ENCODE measurements around the gene HIPK3. TPM values are rescaled to one million over a fixed set of nuclear protein-coding genes. Genes with fewer than 3 reads are reported as not detected.

The HIPK3 gene
- total and polyA plus RNA-seq, 2 experiments from 2014 or later: 5.5 to 29.8 TPM

DNA sequence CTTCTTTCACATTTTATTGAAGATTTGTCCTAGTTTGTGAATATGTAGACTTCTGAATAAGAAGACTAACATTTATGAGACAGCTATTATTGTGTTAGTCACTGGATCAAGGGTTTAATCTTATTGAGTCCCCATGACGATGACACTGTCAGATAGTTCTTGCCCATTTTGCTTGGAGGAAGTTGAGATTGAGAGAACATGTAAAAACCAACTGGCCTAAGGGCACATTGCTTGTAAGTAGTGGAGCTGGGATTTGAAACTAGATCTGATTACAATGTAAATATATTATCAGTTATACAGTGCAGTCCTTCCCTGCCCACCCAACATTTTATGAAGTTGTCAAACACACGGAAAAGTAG is 134.7 kb downstream of the HIPK3 start (continued):
- TF ChIP-seq, protein P1, sequence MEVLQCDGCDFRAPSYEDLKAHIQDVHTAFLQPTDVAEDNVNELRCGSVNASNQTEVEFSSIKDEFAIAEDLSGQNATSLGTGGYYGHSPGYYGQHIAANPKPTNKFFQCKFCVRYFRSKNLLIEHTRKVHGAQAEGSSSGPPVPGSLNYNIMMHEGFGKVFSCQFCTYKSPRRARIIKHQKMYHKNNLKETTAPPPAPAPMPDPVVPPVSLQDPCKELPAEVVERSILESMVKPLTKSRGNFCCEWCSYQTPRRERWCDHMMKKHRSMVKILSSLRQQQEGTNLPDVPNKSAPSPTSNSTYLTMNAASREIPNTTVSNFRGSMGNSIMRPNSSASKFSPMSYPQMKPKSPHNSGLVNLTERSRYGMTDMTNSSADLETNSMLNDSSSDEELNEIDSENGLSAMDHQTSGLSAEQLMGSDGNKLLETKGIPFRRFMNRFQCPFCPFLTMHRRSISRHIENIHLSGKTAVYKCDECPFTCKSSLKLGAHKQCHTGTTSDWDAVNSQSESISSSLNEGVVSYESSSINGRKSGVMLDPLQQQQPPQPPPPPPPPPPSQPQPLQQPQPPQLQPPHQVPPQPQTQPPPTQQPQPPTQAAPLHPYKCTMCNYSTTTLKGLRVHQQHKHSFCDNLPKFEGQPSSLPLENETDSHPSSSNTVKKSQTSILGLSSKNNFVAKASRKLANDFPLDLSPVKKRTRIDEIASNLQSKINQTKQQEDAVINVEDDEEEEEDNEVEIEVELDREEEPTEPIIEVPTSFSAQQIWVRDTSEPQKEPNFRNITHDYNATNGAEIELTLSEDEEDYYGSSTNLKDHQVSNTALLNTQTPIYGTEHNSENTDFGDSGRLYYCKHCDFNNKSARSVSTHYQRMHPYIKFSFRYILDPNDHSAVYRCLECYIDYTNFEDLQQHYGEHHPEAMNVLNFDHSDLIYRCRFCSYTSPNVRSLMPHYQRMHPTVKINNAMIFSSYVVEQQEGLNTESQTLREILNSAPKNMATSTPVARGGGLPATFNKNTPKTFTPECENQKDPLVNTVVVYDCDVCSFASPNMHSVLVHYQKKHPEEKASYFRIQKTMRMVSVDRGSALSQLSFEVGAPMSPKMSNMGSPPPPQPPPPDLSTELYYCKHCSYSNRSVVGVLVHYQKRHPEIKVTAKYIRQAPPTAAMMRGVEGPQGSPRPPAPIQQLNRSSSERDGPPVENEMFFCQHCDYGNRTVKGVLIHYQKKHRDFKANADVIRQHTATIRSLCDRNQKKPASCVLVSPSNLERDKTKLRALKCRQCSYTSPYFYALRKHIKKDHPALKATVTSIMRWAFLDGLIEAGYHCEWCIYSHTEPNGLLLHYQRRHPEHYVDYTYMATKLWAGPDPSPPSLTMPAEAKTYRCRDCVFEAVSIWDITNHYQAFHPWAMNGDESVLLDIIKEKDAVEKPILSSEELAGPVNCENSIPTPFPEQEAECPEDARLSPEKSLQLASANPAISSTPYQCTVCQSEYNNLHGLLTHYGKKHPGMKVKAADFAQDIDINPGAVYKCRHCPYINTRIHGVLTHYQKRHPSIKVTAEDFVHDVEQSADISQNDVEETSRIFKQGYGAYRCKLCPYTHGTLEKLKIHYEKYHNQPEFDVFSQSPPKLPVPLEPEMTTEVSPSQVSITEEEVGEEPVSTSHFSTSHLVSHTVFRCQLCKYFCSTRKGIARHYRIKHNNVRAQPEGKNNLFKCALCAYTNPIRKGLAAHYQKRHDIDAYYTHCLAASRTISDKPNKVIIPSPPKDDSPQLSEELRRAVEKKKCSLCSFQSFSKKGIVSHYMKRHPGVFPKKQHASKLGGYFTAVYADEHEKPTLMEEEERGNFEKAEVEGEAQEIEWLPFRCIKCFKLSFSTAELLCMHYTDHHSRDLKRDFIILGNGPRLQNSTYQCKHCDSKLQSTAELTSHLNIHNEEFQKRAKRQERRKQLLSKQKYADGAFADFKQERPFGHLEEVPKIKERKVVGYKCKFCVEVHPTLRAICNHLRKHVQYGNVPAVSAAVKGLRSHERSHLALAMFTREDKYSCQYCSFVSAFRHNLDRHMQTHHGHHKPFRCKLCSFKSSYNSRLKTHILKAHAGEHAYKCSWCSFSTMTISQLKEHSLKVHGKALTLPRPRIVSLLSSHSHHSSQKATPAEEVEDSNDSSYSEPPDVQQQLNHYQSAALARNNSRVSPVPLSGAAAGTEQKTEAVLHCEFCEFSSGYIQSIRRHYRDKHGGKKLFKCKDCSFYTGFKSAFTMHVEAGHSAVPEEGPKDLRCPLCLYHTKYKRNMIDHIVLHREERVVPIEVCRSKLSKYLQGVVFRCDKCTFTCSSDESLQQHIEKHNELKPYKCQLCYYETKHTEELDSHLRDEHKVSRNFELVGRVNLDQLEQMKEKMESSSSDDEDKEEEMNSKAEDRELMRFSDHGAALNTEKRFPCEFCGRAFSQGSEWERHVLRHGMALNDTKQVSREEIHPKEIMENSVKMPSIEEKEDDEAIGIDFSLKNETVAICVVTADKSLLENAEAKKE (CRISPR knock-in tag; IDR thresholded peaks at IDR 0.05): no peak
- no peak for TF ChIP-seq STAT1 (IDR thresholded peaks at IDR 0.05; ENCODE audit: unreplicated experiment)
- TF ChIP-seq CTCF (conservative IDR thresholded peaks at IDR 0.05; ENCODE audit: low read depth in 2 of 2): no peak
- TF ChIP-seq, protein P2, sequence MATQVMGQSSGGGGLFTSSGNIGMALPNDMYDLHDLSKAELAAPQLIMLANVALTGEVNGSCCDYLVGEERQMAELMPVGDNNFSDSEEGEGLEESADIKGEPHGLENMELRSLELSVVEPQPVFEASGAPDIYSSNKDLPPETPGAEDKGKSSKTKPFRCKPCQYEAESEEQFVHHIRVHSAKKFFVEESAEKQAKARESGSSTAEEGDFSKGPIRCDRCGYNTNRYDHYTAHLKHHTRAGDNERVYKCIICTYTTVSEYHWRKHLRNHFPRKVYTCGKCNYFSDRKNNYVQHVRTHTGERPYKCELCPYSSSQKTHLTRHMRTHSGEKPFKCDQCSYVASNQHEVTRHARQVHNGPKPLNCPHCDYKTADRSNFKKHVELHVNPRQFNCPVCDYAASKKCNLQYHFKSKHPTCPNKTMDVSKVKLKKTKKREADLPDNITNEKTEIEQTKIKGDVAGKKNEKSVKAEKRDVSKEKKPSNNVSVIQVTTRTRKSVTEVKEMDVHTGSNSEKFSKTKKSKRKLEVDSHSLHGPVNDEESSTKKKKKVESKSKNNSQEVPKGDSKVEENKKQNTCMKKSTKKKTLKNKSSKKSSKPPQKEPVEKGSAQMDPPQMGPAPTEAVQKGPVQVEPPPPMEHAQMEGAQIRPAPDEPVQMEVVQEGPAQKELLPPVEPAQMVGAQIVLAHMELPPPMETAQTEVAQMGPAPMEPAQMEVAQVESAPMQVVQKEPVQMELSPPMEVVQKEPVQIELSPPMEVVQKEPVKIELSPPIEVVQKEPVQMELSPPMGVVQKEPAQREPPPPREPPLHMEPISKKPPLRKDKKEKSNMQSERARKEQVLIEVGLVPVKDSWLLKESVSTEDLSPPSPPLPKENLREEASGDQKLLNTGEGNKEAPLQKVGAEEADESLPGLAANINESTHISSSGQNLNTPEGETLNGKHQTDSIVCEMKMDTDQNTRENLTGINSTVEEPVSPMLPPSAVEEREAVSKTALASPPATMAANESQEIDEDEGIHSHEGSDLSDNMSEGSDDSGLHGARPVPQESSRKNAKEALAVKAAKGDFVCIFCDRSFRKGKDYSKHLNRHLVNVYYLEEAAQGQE (IDR thresholded peaks at IDR 0.05; ENCODE audit: unreplicated experiment): no peak
- TF ChIP-seq JUNB (IDR thresholded peaks at IDR 0.05; ENCODE audit: unreplicated experiment): no peak
- no peak for TF ChIP-seq ZNF331 (CRISPR knock-in tag; IDR thresholded peaks at IDR 0.05; ENCODE audit: low read depth)
- TF ChIP-seq ZNF114 (CRISPR knock-in tag; IDR thresholded peaks at IDR 0.05): no peak
- TF ChIP-seq POLR2AphosphoS5 (IDR thresholded peaks at IDR 0.05; ENCODE audit: low read depth): no peak
- TF ChIP-seq CREB1 (CRISPR knock-in tag; IDR thresholded peaks at IDR 0.05; ENCODE audit: low read depth): no peak
- TF ChIP-seq, protein P3, sequence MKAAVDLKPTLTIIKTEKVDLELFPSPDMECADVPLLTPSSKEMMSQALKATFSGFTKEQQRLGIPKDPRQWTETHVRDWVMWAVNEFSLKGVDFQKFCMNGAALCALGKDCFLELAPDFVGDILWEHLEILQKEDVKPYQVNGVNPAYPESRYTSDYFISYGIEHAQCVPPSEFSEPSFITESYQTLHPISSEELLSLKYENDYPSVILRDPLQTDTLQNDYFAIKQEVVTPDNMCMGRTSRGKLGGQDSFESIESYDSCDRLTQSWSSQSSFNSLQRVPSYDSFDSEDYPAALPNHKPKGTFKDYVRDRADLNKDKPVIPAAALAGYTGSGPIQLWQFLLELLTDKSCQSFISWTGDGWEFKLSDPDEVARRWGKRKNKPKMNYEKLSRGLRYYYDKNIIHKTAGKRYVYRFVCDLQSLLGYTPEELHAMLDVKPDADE (IDR thresholded peaks at IDR 0.05): no peak
